Measurements from ENCODE around the gene MFN1. TPM values are rescaled to one million over a fixed set of nuclear protein-coding genes. Genes with fewer than 3 reads are reported as not detected.
"Not testable (repeated sequence)": the region's sequence is repeated elsewhere in the genome, so short reads cannot be mapped to it uniquely, and the experiment has no call there.

MFN1 gene
- 29.5 and 37.7 TPM in 2 replicates for total RNA-seq

DNA sequence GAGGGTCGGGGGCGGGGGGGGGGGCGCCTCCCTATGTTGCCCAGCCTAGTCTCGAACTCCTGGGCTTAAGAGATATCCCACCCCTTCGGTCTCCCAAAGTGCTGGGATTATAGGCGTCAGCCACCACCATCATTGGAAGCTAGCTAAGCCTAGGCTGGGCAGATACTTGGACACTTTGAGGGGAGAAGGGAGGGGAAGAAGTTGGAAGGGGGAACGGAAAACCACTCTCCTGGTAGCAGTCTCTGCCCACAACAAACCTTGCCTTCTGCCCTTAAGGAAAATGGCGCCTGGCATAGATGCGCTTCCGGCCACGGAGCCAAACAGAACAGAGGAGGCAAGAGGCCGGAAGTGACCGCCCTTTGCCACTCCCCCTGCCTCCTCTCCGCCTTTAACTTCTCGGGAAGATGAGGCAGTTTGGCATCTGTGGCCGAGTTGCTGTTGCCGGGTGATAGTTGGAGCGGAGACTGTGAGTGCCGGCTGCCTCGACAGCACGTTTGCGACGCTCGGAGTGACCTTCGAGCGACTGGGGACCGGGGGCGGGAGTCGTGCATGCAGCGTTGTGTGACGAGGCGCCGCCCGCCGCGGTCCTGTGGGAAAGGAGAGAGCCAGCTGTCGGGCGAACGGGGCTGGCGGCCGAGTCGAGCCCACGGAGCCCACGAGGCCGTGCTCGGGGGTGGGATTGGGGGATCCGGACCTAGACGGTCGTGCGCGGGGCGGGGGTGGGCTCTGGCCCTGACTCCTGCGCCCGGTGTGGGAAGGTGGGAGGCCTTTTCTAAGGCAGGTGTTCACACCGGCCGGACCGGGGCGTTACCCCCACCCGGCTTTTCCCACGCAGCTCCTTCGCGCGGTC lies at the start of gene MFN1:
Gene MFN1, plus strand, starts transcription at position 365 of the 850 bp plus-strand sequence. CDS start 1,143 bp downstream, outside the sequence.
- intact Hi-C loops (cut with micrococcal nuclease): loop anchor here (1.0 to 5.0 kb wide), 9 partner anchors 23 to 1565 kb away; partner anchors contain the start of genes ACTL6A, FXR1, GNB4 and MRPL47
- DNase-seq (ENCODE audit: low spot score): peak; percentile 87
- Mint-ChIP-seq H3K27me3 (ENCODE audit: insufficient read depth) (no peaks in the 10 kb centered on the region), H3K36me3 (ENCODE audit: low read depth) (peaks cover 13% of the 10 kb centered on the region), H3K4me3 (peak within 1 kb of the TSS; percentile 98), H3K27ac (peak within 1 kb of the TSS; percentile 96), H3K9me3 (no peaks in the 10 kb centered on the region), H3K4me1 (ENCODE audit: low read depth) (peaks cover 25% of the 10 kb centered on the region)

DNA sequence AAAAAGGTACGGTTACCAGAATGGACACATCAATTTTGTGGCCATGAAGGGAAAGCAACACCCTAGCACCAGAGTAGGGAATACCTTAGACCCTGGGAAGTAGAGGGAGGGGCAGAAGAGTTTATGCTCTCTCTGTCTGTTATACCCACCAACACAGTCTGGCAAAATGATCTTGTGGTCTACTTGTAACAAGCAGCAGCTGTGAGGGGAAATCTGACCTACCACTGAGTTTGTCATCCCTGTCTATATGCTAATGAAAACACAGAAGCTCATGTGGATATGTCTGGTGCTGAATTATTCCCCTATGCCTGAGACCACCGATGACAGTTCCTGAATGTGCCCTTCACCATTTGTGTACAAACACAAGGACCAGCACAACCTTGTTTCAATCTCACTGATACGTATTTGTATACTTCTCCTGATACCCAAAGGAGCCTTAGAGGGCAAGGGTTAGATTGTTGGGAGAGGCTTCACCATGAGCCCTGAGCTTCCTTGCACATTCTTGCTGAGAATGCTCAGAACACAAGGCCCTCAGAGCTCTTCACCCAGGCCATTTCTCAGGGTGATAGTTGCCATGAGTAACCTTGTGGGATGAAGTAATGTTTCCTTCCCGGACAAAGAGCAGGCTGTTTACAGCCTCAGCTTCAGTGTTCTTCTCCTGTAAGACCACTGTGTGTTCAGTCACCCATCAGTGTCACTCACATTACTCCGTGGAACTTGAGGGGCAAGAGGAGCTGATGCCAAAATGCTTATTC lies 49.4 kb upstream of the MFN1 start:
- no peaks in the 10 kb centered on the region for H3K36me3 Mint-ChIP-seq (ENCODE audit: low read depth)
- peaks cover 13% of the 10 kb centered on the region for H3K27me3 Mint-ChIP-seq (ENCODE audit: insufficient read depth)
- no peaks in the 10 kb centered on the region for H3K4me1 Mint-ChIP-seq (ENCODE audit: low read depth)

DNA sequence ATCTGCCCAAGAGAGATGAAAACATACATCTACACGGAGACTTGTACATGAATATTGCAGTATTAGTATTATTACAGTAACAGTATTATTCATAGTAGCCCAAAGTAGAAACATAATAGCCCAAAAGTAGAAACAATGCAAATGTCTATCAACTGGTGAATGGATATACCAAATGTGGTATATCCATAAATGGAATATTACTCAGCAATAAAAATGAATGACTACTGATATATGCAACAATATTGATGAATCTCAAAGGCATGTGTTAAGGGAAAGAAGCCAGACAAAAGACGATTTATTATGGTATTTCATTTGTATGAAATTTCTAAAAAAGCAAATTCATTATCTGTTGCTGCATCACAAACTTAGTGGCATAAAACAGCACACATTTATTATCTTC lies 48.2 kb upstream of the MFN1 start:
- H3K4me1 Mint-ChIP-seq (ENCODE audit: low read depth): no peaks in the 10 kb centered on the region
- H3K9me3 Mint-ChIP-seq: no peaks in the 10 kb centered on the region
- no peak for DNase-seq (ENCODE audit: low spot score)
- intact Hi-C loops (cut with micrococcal nuclease): no loop called here
- no peak overlapping the region for H3K4me3 Mint-ChIP-seq
- H3K27me3 Mint-ChIP-seq (ENCODE audit: insufficient read depth): peaks cover 16% of the 10 kb centered on the region
- H3K27ac Mint-ChIP-seq: no peak overlapping the region
- H3K36me3 Mint-ChIP-seq (ENCODE audit: low read depth): no peaks in the 10 kb centered on the region

More for the DNA sequence above, 49.4 kb upstream of the MFN1 start:
- intact Hi-C loops (cut with micrococcal nuclease): no loop called here
- DNase-seq (ENCODE audit: low spot score): no peak
- no peak overlapping the region for H3K4me3 Mint-ChIP-seq
- H3K27ac Mint-ChIP-seq: no peak overlapping the region
- no peaks in the 10 kb centered on the region for H3K9me3 Mint-ChIP-seq

DNA sequence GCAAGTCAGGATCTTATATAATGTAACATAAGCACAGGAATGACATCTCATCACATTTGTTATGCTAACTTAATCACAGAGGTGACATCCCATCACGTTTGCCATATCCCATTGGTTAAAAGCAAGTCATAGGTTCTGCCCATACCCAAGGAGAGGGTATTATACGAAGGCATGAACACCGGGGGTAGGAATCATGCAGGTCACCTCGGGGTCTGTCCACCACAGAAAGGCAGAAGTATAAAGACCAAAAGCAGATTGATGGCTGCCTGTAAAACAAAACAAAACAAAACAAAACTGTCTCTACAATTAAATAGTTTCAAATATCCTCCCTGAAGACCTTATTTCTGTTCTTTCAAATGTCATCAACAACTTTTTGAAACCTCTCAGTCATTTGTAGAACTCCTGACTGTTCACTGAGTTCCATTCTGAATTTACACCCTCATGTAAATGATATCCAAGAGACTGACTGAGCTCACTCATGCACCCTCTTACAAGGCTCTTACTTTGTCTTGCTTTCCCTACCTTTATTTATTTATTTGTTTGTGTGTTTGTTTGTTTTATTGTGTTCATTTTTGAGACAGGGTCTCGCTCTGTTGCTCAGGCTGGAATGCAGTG lies 47.4 kb upstream of the MFN1 start:
- Mint-ChIP-seq H3K4me3 (no peak overlapping the region), H3K36me3 (ENCODE audit: low read depth) (no peaks in the 10 kb centered on the region), H3K9me3 (no peaks in the 10 kb centered on the region), H3K4me1 (ENCODE audit: low read depth) (no peaks in the 10 kb centered on the region), H3K27me3 (ENCODE audit: insufficient read depth) (peaks cover 11% of the 10 kb centered on the region), H3K27ac (no peak overlapping the region)
- intact Hi-C loops (cut with micrococcal nuclease): no loop called here
- DNase-seq (ENCODE audit: low spot score): no peak

DNA sequence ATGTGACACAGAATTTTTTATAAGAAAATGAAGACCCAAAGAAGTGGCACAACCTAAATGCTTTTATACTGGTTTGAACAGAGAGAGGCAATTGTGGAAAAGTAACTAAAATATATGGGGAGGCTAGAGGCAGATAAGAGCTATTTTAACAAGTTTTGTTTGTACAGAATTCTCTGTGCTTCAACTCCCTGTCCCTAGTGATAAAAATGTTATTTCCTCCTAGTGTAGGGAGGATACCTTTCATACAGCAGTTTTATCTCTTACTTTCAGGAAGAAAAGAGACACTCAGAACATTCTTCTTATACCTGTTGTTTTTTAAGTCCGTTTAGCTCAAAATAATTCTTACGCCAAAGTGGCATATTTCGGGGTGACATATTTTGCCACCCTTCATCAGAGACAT lies 45.9 kb upstream of the MFN1 start:
- H3K27me3 Mint-ChIP-seq (ENCODE audit: insufficient read depth): peaks cover 16% of the 10 kb centered on the region
- H3K27ac Mint-ChIP-seq: no peak overlapping the region
- H3K36me3 Mint-ChIP-seq (ENCODE audit: low read depth): no peaks in the 10 kb centered on the region
- no peak overlapping the region for H3K4me3 Mint-ChIP-seq
- H3K9me3 Mint-ChIP-seq: no peaks in the 10 kb centered on the region
- intact Hi-C loops (cut with micrococcal nuclease): no loop called here
- no peak for DNase-seq (ENCODE audit: low spot score)
- no peaks in the 10 kb centered on the region for H3K4me1 Mint-ChIP-seq (ENCODE audit: low read depth)

DNA sequence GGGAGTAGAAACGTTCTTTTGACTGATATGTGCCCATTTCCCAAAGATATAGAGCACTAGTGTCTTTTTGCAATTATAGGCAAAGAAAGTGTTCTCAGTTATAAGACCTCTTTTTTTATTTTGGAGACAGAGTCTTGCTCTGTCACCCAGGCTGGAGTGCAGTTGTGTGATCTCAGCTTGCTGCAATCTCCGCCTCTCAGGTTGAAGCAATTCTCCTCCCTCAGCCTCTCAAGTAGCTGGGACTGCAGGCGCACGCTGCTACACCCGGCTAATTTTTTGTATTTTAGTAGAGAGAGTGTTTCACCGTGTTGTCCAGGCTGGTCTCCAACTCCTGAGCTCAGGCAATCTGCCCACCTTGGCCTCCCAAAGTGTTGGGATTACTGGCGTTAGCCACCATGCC lies 45.4 kb upstream of the MFN1 start:
- Mint-ChIP-seq H3K36me3 (ENCODE audit: low read depth) (no peaks in the 10 kb centered on the region), H3K4me1 (ENCODE audit: low read depth) (no peaks in the 10 kb centered on the region), H3K27ac (no peak overlapping the region), H3K4me3 (no peak overlapping the region), H3K9me3 (no peaks in the 10 kb centered on the region), H3K27me3 (ENCODE audit: insufficient read depth) (peaks cover 12% of the 10 kb centered on the region)
- intact Hi-C loops (cut with micrococcal nuclease): no loop called here
- no peak for DNase-seq (ENCODE audit: low spot score)

DNA sequence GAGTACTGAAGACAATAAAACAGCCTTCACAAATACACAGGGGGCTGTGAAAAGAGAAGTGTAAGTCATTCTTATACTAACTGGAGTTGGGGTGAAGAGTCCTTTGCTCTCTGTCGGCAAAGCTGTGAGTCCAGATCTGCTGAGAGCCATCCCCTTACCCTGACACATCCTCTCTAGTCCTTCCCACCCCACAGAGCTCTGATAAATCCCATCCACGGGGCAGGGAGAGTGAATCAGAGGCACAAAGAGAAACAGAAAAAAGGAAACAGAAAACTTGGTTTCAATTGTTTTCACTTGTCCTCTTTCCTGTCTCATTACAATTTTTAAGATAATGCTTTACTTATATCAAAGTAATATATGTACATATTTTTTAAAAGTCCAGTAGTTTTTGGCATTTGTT lies 42.9 kb upstream of the MFN1 start:
- Mint-ChIP-seq H3K36me3 (ENCODE audit: low read depth) (no peaks in the 10 kb centered on the region), H3K27ac (no peak overlapping the region), H3K9me3 (no peaks in the 10 kb centered on the region), H3K4me1 (ENCODE audit: low read depth) (no peaks in the 10 kb centered on the region), H3K4me3 (no peak overlapping the region), H3K27me3 (ENCODE audit: insufficient read depth) (peaks cover 10% of the 10 kb centered on the region)
- intact Hi-C loops (cut with micrococcal nuclease): no loop called here
- DNase-seq (ENCODE audit: low spot score): no peak

DNA sequence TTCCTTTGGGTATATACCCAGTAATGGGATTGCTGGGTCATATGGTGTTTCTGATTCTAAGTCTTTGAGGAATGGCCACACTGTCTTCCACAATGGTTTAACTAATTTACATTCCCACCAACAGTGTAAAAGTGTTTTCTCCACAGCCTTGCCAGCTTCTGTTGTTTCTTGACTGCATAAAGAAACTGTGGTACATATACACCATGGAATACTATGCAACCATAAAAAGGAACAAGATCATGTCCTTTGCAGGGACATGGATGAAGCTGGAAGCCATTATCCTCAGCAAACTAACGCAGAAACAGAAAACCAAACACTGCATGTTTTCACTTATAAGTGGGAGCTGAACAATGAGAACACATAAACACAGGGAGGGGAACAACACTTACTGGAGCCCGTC lies 40.1 kb upstream of the MFN1 start:
- intact Hi-C loops (cut with micrococcal nuclease); H3K36me3 Mint-ChIP-seq (ENCODE audit: low read depth): not testable (repeated sequence)

DNA sequence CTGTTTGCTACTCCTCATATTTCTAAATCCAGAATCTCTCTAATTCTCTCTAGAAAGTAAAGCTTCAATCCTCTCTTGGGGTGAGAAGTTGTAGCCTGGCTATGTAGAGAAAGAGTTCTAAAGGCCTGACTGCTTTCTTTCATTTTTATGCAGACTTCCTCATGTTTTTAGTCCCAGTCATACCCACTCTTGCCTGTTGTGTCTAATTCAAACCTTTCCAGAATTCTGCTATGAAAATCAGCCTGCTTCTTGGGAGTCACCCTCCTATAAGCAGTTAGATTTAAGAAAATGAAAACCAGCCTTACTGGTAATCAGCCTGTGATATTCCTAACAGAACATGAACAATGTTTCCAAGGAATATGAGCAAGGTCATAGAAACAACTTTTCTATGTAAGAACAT lies 39.5 kb upstream of the MFN1 start:
- H3K27ac Mint-ChIP-seq: no peak overlapping the region
- intact Hi-C loops (cut with micrococcal nuclease): no loop called here
- no peak overlapping the region for H3K4me3 Mint-ChIP-seq
- no peak for DNase-seq (ENCODE audit: low spot score)
- H3K36me3 Mint-ChIP-seq (ENCODE audit: low read depth): no peaks in the 10 kb centered on the region
- H3K4me1 Mint-ChIP-seq (ENCODE audit: low read depth): no peaks in the 10 kb centered on the region
- H3K27me3 Mint-ChIP-seq (ENCODE audit: insufficient read depth): peaks cover 14% of the 10 kb centered on the region
- no peaks in the 10 kb centered on the region for H3K9me3 Mint-ChIP-seq

More for the DNA sequence above, 40.1 kb upstream of the MFN1 start:
- H3K9me3 Mint-ChIP-seq; H3K4me3 Mint-ChIP-seq; DNase-seq (ENCODE audit: low spot score); H3K27ac Mint-ChIP-seq; H3K4me1 Mint-ChIP-seq (ENCODE audit: low read depth): not testable (repeated sequence)
- H3K27me3 Mint-ChIP-seq (ENCODE audit: insufficient read depth): peaks cover 14% of the 10 kb centered on the region

DNA sequence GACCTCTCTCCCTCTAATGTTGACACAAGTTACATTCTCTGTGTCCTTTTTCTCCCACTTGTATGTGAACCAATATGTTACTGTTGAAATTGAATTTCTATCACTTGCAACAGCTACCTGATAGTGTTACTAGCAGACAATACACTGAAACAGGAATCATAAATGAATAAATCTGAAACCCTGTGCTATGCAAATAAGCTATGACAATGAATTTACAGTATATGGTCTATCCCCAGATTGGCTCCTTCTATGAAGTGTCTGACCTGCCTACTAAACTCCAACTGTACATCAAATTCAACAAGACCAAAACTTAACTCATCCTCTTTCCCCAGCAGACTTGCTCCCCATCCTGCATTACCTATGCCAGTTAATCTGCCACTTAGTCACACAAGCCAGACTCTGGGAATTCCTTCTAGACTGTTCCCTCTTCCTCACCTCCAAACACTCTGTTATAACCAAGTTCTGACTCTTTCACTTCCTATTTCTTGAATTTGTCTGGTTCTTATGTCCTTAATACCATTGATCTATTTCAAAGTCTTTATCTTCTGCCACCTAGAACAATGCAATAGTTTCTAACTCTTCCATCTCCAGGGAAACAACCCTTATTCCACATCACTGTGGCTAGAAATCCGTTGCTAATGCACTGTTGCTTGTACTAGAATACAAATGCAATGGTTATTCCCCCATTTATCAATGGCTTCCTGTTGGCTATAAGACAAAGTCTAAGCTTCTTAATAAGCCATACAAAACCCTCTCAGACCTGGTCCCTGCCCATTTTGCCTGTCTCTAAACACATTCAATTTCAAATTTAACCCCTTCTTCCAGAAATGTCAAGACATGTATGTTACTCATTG lies 38.1 kb upstream of the MFN1 start:
- H3K27ac Mint-ChIP-seq: no peak overlapping the region
- no peaks in the 10 kb centered on the region for H3K36me3 Mint-ChIP-seq (ENCODE audit: low read depth)
- H3K4me1 Mint-ChIP-seq (ENCODE audit: low read depth): no peaks in the 10 kb centered on the region
- DNase-seq (ENCODE audit: low spot score): no peak
- H3K4me3 Mint-ChIP-seq: no peak overlapping the region
- H3K9me3 Mint-ChIP-seq: no peaks in the 10 kb centered on the region
- intact Hi-C loops (cut with micrococcal nuclease): no loop called here
- peaks cover 16% of the 10 kb centered on the region for H3K27me3 Mint-ChIP-seq (ENCODE audit: insufficient read depth)

DNA sequence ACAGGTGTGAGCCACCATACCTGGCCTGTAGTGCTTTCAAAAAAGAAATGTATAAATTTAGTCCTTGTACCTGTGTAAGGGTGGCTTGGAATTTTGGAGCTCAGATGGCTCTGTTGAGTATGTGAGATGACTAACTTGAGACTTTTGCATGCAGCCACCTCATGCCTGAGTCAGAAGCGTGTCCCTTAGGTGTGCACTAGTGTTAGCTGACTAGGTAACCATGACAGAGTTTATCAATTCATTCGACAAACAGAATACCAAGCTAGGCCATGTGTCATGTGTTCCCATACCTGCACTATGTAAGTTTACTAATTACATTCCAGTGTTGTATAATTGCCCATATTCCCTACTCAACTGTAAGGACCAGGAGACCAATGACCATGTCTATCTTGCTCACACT lies 28.6 kb upstream of the MFN1 start:
- Mint-ChIP-seq H3K27ac (no peak overlapping the region), H3K36me3 (ENCODE audit: low read depth) (no peaks in the 10 kb centered on the region), H3K4me3 (no peak overlapping the region), H3K27me3 (ENCODE audit: insufficient read depth) (peaks cover 22% of the 10 kb centered on the region), H3K4me1 (ENCODE audit: low read depth) (peaks cover 23% of the 10 kb centered on the region), H3K9me3 (no peaks in the 10 kb centered on the region)
- DNase-seq (ENCODE audit: low spot score): no peak
- intact Hi-C loops (cut with micrococcal nuclease): loop anchor here (5.0 kb wide), 1 partner anchor 57 kb away; no protein-coding TSS in a partner anchor

DNA sequence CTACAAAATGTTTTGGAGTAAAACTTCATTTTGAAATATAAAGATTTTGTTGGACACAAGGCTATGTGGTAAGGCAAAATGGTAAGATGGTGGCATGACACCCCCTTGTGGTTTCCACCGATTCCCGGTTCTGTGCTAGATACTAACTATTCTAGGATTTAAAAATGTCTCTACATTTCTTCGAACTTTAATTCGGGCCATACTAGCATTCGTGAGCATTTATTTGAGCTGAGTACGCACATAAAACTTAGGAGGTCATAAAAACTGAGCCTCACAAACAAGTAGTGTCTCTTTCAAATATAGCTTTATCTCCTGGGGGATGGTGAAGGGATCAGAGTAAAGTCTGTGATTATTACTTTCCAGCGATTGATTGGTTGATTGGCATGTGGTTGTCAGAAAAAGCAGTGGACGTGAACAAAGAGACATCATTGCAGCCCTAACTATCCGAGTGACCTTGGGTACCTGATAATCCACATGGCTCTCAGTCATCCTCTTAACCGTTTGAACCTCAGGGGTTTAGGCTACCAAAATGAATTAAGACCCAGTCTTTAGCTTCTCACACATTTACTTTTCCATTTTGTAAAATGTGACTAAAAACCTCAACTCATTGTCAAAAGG lies 25.7 kb upstream of the MFN1 start:
- DNase-seq (ENCODE audit: low spot score): no peak
- H3K27me3 Mint-ChIP-seq (ENCODE audit: insufficient read depth): peaks cover 16% of the 10 kb centered on the region

More for the DNA sequence above, 25.7 kb upstream of the MFN1 start:
- Mint-ChIP-seq H3K36me3 (ENCODE audit: low read depth) (peaks cover 3% of the 10 kb centered on the region), H3K4me3 (peak overlapping the region; percentile 74), H3K27ac (peak overlapping the region; percentile 87), H3K9me3 (no peaks in the 10 kb centered on the region), H3K4me1 (ENCODE audit: low read depth) (peaks cover 32% of the 10 kb centered on the region)
- intact Hi-C loops (cut with micrococcal nuclease): loop anchor here (1.0 to 5.0 kb wide), 5 partner anchors 129 to 1281 kb away; partner anchors contain the start of genes GNB4, TTC14, USP13 and ZMAT3
